GM12864 (cell line): ENCODE measurements around the gene PLCD3.
"Not testable (repeated sequence)": the region's sequence is repeated elsewhere in the genome, so short reads cannot be mapped to it uniquely, and the experiment has no call there.

ENCODE experiments used
- DNase-seq: peaks from one replicate; pipeline ENCODE4 v3.0.0-alpha.2; 2011; ENCODE audit warnings: low read depth
- H3K4me3 ChIP-seq: 2 replicates; pipeline ENCODE4 v1.5.1; 2011; ENCODE audit warnings: mild to moderate bottlenecking, low read depth, low read length, control low read depth
- TF ChIP-seq, protein P1 (sequence below): IDR thresholded peaks from 2 replicates; pipeline ENCODE4 v1.5.1; 2011; ENCODE audit warnings: low read depth, mild to moderate bottlenecking, moderate library complexity, low read length, control low read depth, inconsistent platforms; ENCODE audit errors: missing control alignments

The PLCD3 gene

DNA sequence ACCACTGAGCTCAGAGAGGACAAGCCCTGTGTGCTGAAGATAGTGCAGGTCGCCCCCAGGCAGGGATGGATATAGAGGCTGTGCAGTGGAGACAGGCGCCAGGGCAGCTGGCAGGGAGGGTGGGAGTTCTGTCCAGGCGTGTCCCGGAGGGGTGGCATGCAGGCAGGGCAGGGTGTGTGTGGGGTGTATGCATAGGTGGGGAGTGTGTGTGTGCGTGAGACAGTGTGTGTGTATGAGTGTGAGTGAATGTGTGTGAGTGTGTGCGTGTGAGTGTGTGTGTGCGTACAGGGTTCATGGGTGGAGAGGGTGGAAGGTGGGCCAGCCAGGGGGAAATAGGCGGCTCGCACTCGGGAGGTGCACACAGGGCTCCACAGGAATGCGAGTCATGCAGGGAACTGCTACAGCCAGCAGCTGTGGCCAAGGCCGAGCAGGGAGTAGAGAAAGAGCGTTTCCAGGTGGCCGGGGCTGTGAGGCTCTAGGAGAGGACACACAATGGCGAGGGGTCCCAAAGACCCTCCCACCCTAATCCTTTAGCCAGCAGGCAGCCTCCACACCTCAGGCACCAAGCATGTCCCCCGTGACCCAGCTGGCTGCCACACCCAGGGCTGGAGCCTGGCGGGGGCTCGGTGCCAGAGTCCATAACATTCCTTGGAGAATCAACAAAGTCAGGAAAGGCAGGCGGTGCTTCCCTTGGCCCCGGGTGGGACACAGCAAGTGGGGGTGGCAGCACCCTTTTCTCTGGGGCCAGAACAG, 4.6 kb downstream of the PLCD3 start:
- H3K4me3 ChIP-seq, result no peak overlapping the region
- no peak for DNase-seq
- TF ChIP-seq, protein P1, sequence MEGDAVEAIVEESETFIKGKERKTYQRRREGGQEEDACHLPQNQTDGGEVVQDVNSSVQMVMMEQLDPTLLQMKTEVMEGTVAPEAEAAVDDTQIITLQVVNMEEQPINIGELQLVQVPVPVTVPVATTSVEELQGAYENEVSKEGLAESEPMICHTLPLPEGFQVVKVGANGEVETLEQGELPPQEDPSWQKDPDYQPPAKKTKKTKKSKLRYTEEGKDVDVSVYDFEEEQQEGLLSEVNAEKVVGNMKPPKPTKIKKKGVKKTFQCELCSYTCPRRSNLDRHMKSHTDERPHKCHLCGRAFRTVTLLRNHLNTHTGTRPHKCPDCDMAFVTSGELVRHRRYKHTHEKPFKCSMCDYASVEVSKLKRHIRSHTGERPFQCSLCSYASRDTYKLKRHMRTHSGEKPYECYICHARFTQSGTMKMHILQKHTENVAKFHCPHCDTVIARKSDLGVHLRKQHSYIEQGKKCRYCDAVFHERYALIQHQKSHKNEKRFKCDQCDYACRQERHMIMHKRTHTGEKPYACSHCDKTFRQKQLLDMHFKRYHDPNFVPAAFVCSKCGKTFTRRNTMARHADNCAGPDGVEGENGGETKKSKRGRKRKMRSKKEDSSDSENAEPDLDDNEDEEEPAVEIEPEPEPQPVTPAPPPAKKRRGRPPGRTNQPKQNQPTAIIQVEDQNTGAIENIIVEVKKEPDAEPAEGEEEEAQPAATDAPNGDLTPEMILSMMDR, result no peak

DNA sequence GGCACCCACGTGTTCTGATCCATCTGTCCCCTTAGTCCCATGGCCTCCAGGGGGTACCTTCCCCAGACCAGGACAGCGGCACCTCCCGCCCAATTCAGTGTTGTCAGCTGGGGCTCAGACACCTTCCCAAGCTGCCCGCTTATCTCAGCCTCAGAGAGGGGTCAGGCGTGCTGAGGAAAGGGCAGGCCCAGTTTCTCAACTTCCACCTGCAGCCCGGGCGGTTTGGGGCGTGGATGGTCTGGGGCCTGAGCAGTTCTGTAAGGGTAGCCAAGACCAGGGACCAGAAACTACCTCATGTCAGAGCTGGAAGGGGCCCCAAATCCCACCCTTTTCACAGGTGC, 5.1 kb downstream of the PLCD3 start:
- TF ChIP-seq, protein P1, result no peak
- H3K4me3 ChIP-seq, result no peak overlapping the region
- no peak for DNase-seq

DNA sequence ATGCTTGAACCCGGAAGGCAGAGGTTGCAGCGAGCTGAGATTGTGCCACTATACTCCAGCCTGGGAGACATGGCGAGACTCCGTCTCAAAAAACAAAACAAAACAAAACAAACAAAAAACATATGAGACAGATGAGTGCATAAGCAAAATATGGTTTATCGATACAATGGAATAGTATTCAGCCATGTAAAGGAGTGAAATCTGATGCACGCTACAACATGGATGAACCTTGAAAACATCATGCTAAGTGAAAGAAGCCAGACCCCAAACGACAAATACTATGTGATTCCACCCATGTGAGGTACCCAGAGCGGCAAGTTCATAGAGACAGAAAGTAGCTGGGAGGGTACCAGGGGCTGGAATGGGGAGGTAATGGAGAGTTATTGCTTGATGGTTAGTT, 6.8 kb downstream of the PLCD3 start:
- TF ChIP-seq, protein P1, result no peak
- DNase-seq, result no peak
- H3K4me3 ChIP-seq, result no peak overlapping the region

DNA sequence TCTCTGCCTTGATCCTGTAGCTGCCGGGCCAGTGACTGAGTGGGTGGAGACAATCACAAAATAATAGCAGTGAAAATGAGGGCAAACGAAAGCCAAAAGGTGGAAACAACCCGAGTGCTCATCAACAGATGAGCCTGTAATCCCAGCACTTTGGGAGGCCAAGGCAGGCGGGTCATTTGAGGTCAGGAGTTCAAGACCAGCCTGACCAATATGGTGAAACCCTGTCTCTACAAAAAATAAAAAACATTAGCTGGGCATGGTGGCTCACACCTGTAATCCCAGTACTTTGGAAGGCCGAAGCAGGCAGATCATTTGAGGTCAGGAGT, 7.6 kb downstream of the PLCD3 start:
- not testable (repeated sequence) for DNase-seq, H3K4me3 ChIP-seq

DNA sequence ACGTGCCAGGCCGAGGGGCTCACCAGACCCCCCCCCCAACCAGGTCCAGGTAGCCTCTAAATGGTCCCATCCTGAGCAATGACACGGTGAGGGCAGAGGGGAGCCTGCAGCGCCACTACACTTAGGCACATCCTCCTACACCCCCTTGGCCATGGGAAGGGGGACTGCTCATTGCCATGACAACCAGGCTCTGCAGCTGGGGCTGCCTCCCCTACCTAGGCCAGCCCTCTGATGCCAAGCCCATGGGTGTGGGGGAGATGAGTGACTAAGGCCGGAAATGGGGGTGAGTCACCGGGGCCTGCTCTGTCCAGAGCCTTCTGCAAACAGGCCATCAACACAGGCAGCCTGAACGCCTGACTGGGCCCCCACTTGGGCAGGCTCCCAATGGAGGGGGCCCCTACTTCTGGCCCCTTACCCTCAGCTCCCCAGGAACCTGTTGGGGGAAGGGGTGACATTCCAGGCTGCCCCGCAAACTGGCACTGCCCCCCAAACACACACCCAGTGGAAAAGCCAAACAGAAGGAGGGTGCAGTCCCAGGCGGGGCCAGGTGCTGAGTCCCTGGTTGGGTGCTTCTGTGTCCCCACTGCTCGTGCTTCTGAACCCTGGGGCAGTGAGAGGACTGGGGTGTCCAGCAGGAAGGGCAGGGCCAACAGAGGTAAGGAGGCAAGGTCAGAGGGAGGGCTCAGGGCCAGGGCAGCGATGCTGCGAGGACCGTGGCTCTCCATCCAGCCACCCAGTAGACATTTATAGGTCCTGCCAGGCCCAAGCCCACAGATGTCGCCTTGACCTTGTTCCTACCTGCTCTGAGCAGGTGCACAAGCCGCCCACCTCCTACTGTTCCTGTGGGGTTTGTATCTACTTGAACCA, 8.2 kb downstream of the PLCD3 start:
- DNase-seq, result no peak
- no peak overlapping the region for H3K4me3 ChIP-seq
- TF ChIP-seq, protein P1, result no peak

DNA sequence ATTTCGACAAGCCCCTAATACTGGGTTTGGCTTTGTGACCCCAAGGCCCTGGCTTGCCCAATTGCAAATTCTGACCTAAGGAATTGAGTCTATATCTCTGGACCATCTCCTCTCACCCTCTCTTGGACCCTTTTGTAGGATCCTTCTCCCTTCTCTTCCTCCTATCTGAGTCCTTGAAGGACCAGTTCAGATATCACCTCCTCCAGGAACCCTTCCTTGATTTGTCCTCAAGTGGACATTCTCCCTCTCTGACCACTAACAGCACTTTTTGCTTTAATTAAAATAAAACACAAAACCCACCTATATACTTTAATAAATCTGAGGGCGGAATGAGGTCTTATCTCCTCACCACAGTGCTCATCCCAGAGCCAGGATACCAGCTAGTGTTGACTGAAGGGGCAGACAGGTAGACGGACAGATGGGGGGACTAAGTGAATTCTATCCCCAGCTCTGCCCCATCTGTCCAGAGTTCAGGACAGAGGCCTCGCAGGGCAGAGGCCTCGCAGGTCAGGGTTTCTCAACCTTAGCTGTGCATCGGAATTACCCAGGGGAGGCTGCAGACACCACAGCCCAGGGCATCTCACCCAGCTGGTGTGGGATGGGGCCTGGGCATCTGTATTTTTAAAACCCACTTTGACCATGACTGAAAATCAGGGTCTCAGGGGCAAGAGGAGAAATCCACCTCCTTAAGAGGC, 9.1 kb downstream of the PLCD3 start:
- H3K4me3 ChIP-seq, result no peak overlapping the region
- TF ChIP-seq, protein P1, result no peak

DNA sequence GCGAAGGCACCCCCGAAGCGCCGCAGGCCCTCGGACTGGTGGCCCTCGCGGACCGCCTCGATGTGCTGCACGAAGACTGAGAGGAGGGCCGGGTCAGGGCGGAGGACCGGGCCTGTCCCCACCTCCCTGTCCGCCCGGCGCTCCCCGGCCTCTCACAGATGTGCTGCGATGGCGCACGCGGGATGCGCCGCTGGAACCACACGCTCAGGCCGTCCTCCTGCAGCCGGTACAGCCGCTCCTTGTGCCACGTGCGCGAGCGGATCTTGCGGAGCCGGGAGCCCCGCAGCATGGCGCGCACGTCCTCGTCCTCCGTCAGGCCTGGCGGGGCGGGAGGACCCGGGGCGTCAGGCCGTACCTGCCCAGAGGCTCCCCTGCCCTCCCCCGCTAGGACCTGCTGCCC, 11.3 kb downstream of the PLCD3 start:
- TF ChIP-seq, protein P1, result no peak
- no peak overlapping the region for H3K4me3 ChIP-seq
- no peak for DNase-seq

More for the DNA sequence above, 9.1 kb downstream of the PLCD3 start:
- no peak for DNase-seq
